Activated CD4-positive, CD25-positive, alpha-beta regulatory T cell treated with anti-CD3 and anti-CD28 coated beads, Interleukin-2, amount 50 U/mL, for 16 hours (primary cell): ENCODE data around the gene CSMD2.

Experiments
- DNase-seq: peaks from one replicate; pipeline ENCODE4 v3.0.0-alpha.2; 2020; ENCODE audit warnings: low read depth, low spot score

CSMD2 gene

DNA sequence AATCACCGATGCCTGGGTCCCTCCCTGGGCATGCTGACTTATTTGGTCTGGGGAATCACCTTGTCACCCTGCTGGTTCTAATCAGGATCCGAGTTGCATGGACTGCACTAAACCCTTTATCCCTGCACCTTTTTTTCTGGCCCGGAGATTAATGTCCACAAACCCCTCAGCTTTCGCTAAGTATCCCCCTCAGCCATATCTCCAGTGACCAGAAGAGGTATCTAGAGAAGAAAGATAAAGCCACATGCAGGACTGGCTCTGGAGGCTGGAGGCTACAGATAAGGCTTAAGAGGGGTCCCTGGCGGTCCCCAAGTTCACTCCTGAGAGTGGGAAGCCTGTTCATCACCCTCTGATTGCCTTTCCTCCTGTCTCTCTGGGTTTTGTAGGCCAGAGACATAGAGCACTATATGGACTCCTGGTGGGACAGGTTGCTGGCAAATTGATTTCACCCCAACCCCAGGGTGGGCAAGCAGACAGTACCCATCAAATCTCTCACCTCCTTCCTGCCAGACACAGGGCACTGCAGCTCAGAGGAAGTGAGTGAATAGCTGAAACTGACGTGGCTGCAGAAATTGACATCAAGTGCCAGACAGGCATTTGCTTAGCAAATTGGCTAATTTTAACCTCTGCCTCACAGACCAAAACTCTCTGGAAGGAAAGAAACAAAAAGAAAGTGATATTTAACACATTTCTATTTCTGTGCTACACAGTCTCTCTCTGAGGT is 262.4 kb downstream of the CSMD2 start:
- no peak for DNase-seq

DNA sequence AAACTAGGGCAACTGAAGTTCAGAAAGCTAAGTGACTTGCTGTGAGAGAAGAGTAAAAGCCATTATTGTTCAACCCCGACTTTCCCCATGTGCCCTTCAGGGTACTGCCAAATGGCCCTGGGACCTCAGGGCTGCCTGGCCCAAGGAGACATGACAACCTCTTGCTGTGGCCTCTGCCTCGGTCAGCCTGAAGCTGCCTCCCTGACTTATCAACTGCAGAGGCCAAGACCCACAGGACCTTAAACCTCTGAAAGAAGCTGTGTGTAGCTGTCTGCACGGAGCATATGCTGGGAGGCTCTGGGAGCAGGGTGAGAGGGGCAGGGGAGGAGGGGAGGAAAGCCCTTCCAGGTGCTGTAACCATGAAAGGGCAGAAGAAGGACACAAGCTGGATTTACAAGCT is 265.3 kb downstream of the CSMD2 start:
- DNase-seq, result no peak

DNA sequence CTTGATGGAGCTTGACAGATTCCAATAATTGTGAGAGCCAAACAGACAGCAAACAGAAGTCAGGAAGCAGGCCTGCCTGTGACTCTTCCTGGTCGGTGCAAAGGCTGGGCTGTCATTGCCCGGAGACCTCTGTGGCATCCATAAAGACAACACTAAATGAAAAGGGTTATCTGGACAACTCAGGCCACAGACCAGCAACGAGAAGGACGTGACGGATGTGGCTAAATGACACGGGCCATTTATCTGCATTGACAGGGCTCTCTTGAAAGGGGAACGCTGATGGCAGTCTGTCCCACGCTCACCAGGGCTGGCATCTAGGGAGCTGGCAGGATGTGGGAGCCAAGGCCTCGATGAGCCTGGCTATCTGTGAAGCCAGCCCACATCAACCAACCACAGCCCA is 266.1 kb downstream of the CSMD2 start:
- DNase-seq, result no peak

DNA sequence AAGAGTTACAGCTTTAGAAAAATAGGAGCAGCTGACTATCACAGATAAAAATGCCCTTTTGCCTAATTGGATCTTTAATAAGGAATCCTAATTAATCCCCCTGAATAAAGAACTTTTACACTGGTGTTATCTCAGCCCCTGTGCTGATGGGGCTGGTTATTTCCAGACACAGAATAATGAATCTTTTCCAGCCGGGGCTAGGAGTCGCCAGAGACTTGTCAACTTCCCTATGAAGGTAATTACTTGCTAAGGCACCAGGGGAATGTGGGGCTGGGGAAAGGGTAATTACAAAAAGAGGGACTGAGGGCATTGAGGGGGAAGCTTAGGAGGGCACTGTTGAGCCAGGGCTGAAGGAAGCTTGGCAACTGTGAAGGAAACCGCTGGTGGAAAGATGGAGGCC is 266.6 kb downstream of the CSMD2 start:
- DNase-seq, result no peak

DNA sequence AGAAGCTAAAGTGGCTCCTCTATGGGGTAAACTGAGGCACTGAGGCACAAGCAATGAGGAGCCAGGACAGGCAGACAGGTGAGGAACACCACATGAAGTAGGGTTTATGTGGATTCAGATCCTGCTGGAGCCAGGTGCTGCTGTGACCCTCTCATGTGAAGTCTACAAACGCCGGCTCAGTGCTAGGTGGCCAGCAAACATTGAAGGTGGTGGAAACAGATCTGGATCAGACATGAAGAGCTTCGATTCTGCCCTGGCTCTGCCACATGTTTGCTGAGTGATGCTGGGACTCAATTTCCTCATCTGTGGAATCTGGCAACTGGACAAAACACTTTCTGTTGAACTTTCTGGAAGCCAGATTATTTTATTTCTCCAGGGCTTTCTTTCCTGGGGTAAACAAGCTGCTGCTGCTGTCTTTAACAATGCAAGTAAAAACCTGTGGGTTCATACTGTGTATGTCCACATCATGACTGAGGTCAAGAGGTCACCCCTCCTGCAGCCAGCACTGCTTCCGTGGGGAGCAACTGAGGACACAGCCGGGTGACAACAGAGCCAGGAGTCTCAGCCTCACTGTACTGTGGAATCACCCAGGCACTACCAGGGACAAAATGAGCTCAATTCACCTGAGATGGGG is 267.8 kb downstream of the CSMD2 start:
- DNase-seq, result no peak

DNA sequence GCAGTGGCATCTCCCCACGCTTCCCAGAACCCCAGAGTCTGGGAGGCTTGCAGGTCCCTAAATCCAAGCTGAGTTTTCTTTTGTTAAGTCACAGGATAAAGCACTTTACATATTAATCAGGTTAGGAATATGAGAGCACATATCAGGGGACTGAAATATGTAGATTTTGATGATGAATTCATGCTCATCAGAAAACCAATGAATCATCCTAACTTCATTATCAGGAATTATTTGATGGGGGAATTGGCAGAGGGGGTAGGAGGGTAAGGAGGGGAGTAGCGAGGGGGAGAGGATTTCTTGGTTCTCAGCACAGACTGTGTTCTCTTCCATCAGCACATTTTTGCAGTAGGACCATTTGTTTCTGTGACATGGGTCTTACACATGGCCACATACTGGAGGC is 269.1 kb downstream of the CSMD2 start:
- DNase-seq, result no peak

DNA sequence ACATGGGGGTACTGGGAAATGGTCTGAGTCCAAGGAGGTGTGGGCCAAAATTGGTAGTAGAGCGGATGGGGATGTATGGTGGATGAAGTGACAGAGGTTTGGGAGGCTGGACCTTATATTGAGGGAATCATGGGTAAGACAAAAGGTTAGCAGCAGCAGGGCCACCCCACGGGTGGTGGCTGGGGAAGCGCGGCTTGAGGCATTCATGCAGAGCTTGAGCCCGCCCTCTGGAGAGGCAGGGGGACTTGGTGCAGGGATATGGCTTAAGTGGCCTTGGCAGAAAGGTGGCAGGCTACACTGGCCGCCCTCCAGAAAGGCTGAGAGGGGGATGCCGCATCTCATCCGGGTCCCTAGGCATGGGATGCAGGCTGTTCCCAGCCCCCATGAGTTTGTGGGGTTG is 269.6 kb downstream of the CSMD2 start:
- no peak for DNase-seq

DNA sequence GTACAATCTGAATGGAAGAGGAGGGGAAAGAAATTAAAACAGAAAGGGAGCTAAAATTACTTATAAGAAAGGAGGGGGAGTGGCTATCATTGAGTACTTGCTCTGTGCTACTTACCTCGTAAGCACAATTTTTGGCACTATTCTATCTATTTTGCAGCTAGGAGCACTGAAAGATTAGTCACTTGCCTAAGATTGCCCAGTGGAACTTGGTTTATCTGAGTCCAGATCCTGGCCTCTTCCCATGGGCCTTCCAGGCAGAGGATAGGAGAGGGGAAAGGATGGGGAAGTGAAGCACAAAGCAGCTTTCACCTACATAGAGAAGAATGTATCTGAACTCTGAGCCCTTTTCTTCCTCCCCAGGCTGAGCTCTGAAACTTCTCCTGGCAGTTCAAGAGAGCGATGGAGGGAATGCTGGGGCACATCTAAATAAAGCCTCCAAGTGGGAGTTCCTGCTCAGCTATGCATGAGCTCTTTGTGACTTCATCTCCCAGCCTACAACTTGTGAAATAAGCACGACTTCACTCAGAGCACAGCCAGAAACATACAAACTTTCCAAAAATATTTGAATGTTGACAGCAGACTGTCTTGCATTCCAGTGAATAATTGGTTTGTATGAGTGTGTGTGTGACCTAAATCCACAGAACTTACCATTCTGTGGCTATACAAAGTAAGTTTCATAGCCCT is 271.7 kb downstream of the CSMD2 start:
- no peak for DNase-seq

DNA sequence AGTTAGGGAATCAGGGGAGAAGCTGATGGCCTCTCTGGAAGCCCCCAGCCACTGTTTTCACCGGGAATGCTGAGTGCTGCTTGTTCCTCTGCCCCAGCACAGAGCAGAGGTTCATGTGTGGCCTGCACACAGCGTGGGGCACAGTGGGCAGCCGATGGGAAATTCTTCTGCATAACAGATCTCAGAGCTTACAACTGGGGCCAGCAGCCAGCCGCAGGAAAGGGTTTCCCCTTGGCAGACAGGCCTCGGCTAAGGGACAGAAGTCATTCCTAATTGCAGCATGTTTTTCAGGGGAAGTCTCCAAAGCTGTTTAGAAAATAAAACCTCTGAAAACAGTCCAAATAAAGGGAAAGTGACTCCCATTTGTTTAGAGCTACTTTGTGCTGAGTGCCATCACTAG is 278.5 kb downstream of the CSMD2 start:
- DNase-seq, result no peak

DNA sequence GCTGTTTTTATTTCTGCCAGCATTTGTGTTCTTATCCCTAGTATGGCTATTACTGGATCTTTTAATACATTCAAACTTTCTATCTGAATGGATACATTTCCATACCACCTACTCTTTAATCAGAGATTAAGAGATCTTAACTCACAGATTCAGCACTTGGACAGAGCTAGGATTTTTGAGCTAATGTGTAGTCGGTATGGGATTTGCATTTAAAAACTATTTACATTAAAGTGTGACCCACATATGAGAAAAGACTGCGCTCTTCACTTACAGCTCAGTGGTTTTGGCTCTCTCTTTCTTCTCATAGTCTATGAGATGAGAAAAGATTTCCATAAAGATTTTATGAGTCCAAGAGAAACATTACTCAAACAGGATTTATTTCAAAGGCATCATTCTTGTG is 284.7 kb downstream of the CSMD2 start:
- DNase-seq, result no peak

DNA sequence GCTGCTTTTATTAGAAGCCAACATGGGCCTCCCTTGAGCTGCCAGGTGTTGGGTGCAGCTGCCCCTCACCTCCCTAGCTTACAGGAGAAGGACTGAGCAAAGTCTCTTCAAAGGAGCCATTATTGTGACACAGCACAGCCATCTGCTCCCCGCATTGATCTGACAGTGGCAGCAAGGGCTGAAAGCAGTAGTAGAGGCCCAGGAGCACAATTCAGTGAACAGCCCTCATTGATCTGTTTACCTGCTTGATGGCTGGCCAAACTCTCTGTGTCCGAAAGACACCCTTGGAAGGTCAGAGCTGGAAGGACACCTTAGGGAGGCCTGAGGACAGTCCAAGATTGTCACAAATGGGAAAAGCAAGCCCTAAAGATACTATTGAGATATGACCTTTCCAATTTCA is 286.6 kb downstream of the CSMD2 start:
- DNase-seq, result no peak

DNA sequence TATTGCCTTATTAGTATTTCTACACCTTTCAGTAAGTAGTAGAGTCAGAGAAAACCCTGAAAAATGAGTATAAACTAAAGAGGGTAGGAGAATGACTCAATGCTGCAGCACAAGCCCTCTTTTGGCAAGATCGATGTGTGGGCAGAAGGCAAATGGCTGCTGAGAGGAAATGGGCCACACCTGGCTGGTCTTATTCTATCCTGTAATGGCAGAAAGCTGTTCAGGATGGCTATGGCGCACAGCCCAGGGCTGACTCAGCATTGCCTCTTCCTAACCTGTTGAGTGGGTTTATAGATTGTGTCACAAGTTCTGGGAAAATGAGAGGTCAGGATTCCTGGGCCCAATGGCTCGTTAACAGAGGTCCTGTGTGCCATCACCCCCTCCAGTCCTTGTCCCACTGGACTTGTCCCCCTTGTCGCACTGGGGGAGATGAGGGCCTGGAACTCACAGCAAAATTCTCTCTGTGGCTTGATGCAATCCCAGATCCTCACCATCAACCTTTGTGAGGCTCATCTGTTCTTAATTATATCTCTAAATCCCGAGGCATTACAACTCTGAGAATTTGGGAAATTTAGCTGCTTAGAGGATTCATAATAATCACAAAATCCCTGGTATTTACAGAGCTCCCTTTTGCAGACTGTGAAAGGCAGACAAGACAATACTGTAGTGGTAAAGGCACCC is 287.9 kb downstream of the CSMD2 start:
- no peak for DNase-seq

DNA sequence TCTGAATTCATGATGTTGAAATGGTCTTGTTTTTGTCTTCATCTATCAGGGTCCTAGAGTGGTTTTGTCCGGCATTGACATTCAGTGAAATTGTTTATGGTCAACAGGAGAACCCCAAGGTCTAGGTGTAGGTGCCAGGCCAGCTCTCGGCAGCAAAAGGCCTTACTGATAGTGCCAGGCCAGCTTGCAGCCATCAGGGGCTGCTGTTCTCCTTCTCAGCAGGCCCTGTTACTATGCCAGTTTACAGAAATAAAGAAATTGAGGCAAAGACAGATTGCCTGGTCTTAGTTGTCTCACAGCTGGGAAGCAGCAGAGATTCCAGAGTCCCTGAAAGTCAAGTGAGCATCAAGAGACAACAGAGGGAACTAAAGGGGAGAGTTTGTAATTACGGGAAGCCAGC is 289.2 kb downstream of the CSMD2 start:
- DNase-seq, result no peak

DNA sequence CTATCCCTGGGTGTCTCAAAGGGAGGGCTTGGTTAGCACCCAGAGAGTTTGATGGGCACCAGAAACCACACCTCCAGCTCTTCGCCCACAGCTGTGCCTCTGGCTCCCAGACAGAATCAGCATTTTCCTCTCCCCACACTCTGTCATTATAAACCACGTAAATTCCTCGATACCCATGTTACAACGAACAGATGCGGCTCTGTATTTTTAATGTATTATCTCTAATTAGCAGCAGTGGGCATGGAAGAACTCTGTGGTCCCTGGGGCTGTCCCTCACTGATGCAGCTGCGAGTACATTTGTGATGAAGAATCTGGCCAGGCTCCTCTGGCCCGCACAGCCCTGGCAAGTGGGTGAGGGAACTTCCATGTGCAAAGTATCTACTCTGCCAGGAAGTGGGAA is 290.4 kb downstream of the CSMD2 start:
- no peak for DNase-seq

DNA sequence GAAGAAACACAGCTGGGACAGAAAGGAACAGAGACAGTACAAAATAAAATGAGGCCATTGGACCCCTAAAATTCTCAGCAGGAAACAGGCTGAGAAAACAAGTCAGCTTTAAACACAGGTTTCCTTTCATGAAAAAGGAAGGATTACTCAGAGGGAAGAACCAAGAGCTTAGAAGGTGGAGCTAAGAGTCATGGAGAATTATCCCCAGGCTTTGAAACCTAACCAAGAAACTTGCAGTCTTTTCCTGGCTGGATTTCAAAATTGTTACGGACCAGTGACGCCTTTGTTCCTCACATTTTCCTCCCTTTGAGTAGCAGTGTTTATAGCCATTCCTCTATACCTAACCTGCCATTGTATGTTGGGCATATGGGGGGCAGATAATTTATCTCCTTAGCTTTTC is 292.3 kb downstream of the CSMD2 start:
- DNase-seq, result no peak

DNA sequence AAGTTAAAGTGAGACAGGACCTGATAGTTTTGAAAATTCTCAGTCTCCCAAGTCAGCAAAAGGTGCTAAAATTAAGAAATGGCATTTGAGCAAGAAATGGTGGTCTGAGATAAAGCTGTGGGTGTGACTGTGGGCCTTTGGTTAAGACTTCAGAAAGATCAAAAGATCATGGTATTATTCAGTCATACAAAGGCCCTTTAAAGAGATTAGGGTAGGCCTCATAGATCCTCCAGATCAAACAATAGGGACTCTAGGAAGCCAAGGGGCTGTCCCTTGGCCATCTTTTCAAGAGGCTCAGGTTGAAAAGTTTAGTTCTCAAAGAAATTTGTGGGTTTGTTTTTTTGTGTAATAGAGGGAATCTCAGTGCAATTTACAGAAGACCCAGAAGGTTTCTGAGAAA is 292.8 kb downstream of the CSMD2 start:
- no peak for DNase-seq

DNA sequence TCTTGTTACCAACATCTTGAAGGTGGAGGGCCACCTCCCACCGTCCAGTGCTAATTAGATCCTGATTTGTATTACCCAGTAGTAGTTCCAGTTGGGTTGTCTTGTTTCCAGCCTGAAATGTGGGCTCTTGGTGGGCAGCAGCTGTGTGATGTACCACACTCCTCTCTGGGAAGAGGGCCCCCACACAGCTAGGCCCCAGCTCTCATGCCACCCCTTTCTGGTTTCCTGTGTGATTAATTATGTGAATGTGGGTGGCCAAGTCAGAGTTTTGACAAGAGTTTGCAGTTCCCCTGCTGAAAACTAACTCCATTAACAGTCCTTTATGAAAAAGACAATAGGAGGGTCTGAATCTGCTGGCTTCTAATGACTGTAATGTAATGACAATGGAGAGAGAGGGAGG is 297.3 kb downstream of the CSMD2 start:
- DNase-seq, result no peak

DNA sequence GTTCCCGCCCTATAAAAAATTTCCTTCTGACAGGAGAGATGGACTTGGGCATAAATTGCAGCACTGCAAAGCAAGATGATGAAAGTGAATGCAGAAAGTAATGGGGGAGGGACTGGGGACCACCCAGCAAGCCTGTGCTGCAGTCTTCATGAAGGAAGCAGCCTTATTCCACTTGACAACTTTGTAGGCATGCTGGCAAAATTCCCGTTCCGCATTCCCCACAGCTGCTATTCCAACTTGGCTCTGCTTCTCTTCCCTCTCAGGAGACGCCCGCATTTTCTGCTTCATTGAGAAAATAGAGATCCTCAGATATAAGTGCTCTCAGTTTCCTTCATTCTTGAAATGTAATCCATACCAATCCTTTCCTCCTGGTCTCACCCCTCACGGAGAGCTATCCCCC is 298.7 kb downstream of the CSMD2 start:
- no peak for DNase-seq

DNA sequence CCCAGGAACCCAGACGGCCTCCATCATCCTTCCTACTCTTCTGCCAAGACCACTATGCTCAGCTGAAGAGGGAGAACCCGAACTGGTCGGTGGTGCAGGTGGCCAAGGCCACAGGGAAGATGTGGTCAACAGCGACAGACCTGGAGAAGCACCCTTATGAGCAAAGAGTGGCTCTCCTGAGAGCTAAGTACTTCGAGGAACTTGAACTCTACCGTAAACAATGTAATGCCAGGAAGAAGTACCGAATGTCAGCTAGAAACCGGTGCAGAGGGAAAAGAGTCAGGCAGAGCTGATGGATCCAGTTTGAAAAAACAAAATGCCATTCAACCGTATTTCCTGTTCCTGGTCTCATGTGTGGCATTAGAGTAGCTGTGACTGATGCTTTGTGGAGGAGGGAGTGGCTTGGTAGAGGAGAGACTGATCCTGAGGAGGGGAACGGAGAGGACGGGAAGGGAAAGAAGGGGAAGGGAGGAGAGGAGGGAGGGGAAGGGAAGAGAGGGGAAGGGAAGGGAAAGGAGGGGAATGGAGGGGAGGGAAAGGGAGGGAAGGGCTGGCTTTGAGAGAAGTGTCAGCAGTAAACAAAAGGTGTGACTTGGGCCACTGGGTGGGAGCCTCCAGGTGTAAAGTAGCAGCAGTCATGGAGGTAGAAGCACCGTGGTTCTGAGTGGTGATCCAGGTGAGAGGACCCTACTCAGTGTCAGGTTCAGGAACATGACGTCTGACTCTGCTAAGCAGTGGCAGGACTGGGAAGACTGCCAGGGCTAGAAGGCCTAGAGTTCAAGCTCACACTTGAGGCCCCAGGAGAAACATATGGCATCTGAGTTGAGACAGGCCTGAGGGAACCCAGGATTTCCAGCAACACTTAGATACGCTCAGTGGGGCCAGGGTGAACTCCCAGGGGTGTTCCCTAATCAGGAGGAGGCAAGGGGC is 300.3 kb downstream of the CSMD2 start:
- no peak for DNase-seq

DNA sequence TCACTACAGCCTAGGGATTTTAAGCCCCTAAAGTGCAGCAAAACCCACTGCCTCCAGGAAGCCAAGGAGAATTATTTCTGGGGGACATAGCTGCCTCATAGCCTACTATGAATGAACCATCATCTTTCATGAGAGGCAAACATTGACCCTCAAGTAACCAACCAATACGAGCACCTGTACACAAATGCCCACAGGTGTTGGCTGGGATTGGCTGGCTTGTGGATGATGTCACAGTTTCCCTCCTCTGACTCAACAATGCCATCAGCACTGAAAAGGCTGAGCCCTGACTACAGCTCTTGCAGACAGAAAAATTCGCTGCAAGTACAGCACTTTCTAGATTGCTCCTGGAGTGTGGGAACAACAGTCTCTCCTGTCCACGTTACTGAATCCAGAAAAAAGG is 301.3 kb downstream of the CSMD2 start, which contains the start of gene HMGB4:
TSS of gene HMGB4 (plus strand) at position 301 of the 400 bp plus-strand sequence. CDS start 113 bp downstream, outside the sequence.
- DNase-seq, result no peak

DNA sequence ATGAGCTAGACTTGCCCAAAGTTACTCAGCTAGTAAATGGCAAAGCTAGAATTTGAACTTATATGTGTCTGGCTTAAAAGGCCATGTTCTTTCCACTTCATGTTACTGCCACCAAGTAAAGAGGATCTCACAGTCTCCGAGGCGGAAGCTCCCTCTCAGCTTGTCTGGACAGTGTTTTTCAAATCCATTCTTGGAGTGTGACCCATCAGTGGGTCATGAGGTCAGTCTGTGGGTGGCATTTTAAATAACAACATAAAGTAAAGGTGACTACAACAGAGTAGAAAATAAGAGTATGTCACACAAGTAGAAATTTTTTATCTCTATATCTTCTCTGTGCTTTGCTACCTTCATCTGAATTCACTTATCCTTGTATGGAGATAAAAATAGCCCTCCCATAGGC is 304.4 kb downstream of the CSMD2 start:
- DNase-seq, result no peak
